ENCODE measurements around the gene LYPD3.
A peak's percentile ranks its signal among the peaks of the same experiment; 100 is the strongest.
"Not testable (repeated sequence)": the region's sequence is repeated elsewhere in the genome, so short reads cannot be mapped to it uniquely, and the experiment has no call there.

Gene LYPD3

GRCh38 chr19:43465468-43466120 lies at the start of gene LYPD3:
LYPD3 (minus strand) TSS chr19:43465608; CDS start chr19:43465571, 37 bp downstream.
- Histone ChIP-seq H3K9me2 (ENCODE audit: low read depth, low read length) (no peaks in the 10 kb centered on the region), H3K4me2 (ENCODE audit: low read length) (peak within 1 kb of the TSS; percentile 80), H4K20me1 (ENCODE audit: insufficient read depth, low read length) (no peaks in the 10 kb centered on the region), H3K27ac (ENCODE audit: low read depth, low read length, poor library complexity, severe bottlenecking) (no peak within 1 kb of the TSS), H3F3A (ENCODE audit: insufficient read depth, low read length) (no peaks in the 10 kb centered on the region), H2AFZ (ENCODE audit: low read length) (no peak within 1 kb of the TSS), H3K79me2 (ENCODE audit: insufficient read depth, low read length) (no peaks in the 10 kb centered on the region), H3K4me3 (ENCODE audit: low read depth, low read length, poor library complexity, severe bottlenecking) (peak within 1 kb of the TSS; percentile 67), H3K36me3 (ENCODE audit: insufficient read depth, low read length) (no peaks in the 10 kb centered on the region), H3K27me3 (ENCODE audit: insufficient read depth, low read length) (peaks cover 3% of the 10 kb centered on the region), H3K4me1 (ENCODE audit: insufficient read depth, low read length, severe bottlenecking) (peaks cover 11% of the 10 kb centered on the region), H3K9me3 (ENCODE audit: low read length) (no peaks in the 10 kb centered on the region), H3K9ac (ENCODE audit: low read length) (no peak within 1 kb of the TSS)
- TF ChIP-seq CTCF (IDR thresholded peaks at IDR 0.05; ENCODE audit: low read length) (no peak), EZH2 (IDR thresholded peaks at IDR 0.05; ENCODE audit: borderline replicate concordance, low read length) (no peak)

- H3F3A ChIP-seq (ENCODE audit: insufficient read depth, low read length); H2AFZ ChIP-seq (ENCODE audit: low read length); H3K79me2 ChIP-seq (ENCODE audit: insufficient read depth, low read length); H3K4me1 ChIP-seq (ENCODE audit: insufficient read depth, low read length, severe bottlenecking); H3K27me3 ChIP-seq (ENCODE audit: insufficient read depth, low read length); H3K4me2 ChIP-seq (ENCODE audit: low read length); H3K27ac ChIP-seq (ENCODE audit: low read depth, low read length, poor library complexity, severe bottlenecking); H3K9ac ChIP-seq (ENCODE audit: low read length); H4K20me1 ChIP-seq (ENCODE audit: insufficient read depth, low read length); H3K36me3 ChIP-seq (ENCODE audit: insufficient read depth, low read length); H3K9me2 ChIP-seq (ENCODE audit: low read depth, low read length); H3K4me3 ChIP-seq (ENCODE audit: low read depth, low read length, poor library complexity, severe bottlenecking); H3K9me3 ChIP-seq (ENCODE audit: low read length): not testable (repeated sequence)
These were observed 47.0 kb upstream of the LYPD3 start for GRCh38 chr19:43512399-43512798.

- TF ChIP-seq EZH2 (IDR thresholded peaks at IDR 0.05; ENCODE audit: borderline replicate concordance, low read length) (no peak), CTCF (IDR thresholded peaks at IDR 0.05; ENCODE audit: low read length) (no peak)
- H3K79me2 ChIP-seq (ENCODE audit: insufficient read depth, low read length) = no peaks in the 10 kb centered on the region
- H3K4me3 ChIP-seq (ENCODE audit: low read depth, low read length, poor library complexity, severe bottlenecking) = no peak overlapping the region
- H3K9me2 ChIP-seq (ENCODE audit: low read depth, low read length) = no peaks in the 10 kb centered on the region
- no peaks in the 10 kb centered on the region for H3K4me1 ChIP-seq (ENCODE audit: insufficient read depth, low read length, severe bottlenecking)
- H4K20me1 ChIP-seq (ENCODE audit: insufficient read depth, low read length) = no peaks in the 10 kb centered on the region
- no peaks in the 10 kb centered on the region for H3K27me3 ChIP-seq (ENCODE audit: insufficient read depth, low read length)
- no peak overlapping the region for H3K4me2 ChIP-seq (ENCODE audit: low read length)
- H3K36me3 ChIP-seq (ENCODE audit: insufficient read depth, low read length) = no peaks in the 10 kb centered on the region
- H3K27ac ChIP-seq (ENCODE audit: low read depth, low read length, poor library complexity, severe bottlenecking) = no peak overlapping the region
- H3K9me3 ChIP-seq (ENCODE audit: low read length) = no peaks in the 10 kb centered on the region
- H3F3A ChIP-seq (ENCODE audit: insufficient read depth, low read length) = no peaks in the 10 kb centered on the region
- no peak overlapping the region for H2AFZ ChIP-seq (ENCODE audit: low read length)
- no peak overlapping the region for H3K9ac ChIP-seq (ENCODE audit: low read length)
These were observed 45.9 kb upstream of the LYPD3 start for GRCh38 chr19:43511324-43511723.

- TF ChIP-seq CTCF (IDR thresholded peaks at IDR 0.05; ENCODE audit: low read length) (no peak), EZH2 (IDR thresholded peaks at IDR 0.05; ENCODE audit: borderline replicate concordance, low read length) (no peak)
- no peaks in the 10 kb centered on the region for H3K27me3 ChIP-seq (ENCODE audit: insufficient read depth, low read length)
- no peak overlapping the region for H3K27ac ChIP-seq (ENCODE audit: low read depth, low read length, poor library complexity, severe bottlenecking)
These were observed 45.3 kb upstream of the LYPD3 start for GRCh38 chr19:43510713-43511112.

More at GRCh38 chr19:43510713-43511112, 45.3 kb upstream of the LYPD3 start:
- Histone ChIP-seq H3K36me3 (ENCODE audit: insufficient read depth, low read length) (no peaks in the 10 kb centered on the region), H3K9me2 (ENCODE audit: low read depth, low read length) (no peaks in the 10 kb centered on the region), H3K4me1 (ENCODE audit: insufficient read depth, low read length, severe bottlenecking) (no peaks in the 10 kb centered on the region), H3F3A (ENCODE audit: insufficient read depth, low read length) (no peaks in the 10 kb centered on the region), H3K79me2 (ENCODE audit: insufficient read depth, low read length) (no peaks in the 10 kb centered on the region), H3K4me2 (ENCODE audit: low read length) (no peak overlapping the region), H3K4me3 (ENCODE audit: low read depth, low read length, poor library complexity, severe bottlenecking) (no peak overlapping the region), H3K9ac (ENCODE audit: low read length) (no peak overlapping the region), H4K20me1 (ENCODE audit: insufficient read depth, low read length) (no peaks in the 10 kb centered on the region), H3K9me3 (ENCODE audit: low read length) (no peaks in the 10 kb centered on the region), H2AFZ (ENCODE audit: low read length) (no peak overlapping the region)

Data from OCI-LY1 (cell line).